Rectal smooth muscle tissue (tissue), 1 donor: ENCODE results near the gene GOLGA6L24.
"Not testable (repeated sequence)": the region's sequence is repeated elsewhere in the genome, so short reads cannot be mapped to it uniquely, and the experiment has no call there.

ENCODE experiments used
- H3K27ac ChIP-seq: one replicate; pipeline ENCODE4 v1.7.0; 2013; ENCODE audit warnings: low read depth, low read length, inconsistent platforms
- H3K27me3 ChIP-seq: one replicate; pipeline ENCODE4 v1.7.0; 2013; ENCODE audit warnings: low read length; ENCODE audit not compliant: control insufficient read depth, insufficient read depth
- H3K36me3 ChIP-seq: one replicate; pipeline ENCODE4 v1.7.0; 2013; ENCODE audit warnings: low read length; ENCODE audit not compliant: control insufficient read depth, insufficient read depth
- H3K4me1 ChIP-seq: one replicate; pipeline ENCODE4 v1.7.0; 2013; ENCODE audit warnings: low read length; ENCODE audit not compliant: control insufficient read depth, insufficient read depth
- H3K4me3 ChIP-seq: one replicate; pipeline ENCODE4 v1.7.0; 2013; ENCODE audit warnings: low read length
- H3K9ac ChIP-seq: one replicate; pipeline ENCODE4 v1.7.0; 2013; ENCODE audit warnings: low read length

Gene GOLGA6L24

DNA sequence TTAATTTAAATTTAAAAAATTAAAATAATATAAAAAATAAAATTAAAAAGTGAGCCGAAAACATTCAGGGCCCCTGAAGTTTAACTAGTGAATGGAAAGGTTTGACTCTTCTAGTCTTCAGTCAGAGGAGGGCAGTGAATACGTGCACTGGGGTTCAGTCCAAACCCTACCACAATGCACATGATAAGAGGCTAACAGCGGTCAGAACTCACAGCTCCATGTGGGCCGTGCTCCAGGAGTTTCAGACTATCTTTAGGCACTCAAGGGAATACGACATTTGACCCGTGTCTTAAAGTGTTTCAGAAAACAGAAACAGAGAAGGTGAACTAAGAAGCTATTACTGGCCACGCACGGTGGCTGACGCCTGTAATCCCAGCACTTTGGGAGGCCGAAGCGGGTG lies 47.4 kb downstream of the GOLGA6L24 start:
- H3K4me1 ChIP-seq, H3K27ac ChIP-seq, H3K27me3 ChIP-seq, H3K4me3 ChIP-seq, H3K36me3 ChIP-seq, H3K9ac ChIP-seq: not testable (repeated sequence)

DNA sequence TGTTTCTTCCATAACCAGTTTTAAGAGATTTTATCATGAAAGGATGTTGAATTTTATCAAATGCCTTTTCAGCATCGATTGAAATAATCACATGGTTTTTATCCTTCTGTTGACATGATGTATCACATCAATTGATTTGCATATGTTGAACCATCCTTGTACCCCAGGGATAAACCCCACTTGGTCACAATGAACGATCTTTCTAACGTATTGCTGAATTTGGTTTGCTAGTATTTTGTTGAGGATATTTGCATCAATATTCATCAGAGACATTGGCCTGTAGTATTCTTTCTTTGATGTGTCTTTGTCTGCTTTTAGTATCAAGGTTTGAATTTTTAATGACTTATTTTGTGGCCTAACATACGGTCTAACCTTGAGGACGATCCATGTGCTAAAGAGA lies 49.2 kb downstream of the GOLGA6L24 start:
- not testable (repeated sequence) for H3K36me3 ChIP-seq, H3K27ac ChIP-seq, H3K4me1 ChIP-seq, H3K4me3 ChIP-seq, H3K9ac ChIP-seq, H3K27me3 ChIP-seq
